Body of pancreas (tissue), 4 donors: ENCODE results near the gene TXNDC2. TPM values are rescaled to one million over a fixed set of nuclear protein-coding genes. Genes with fewer than 3 reads are reported as not detected.

Experiments used
- ATAC-seq: fragments of 150-250 bp; one replicate; pipeline ENCODE4 v1.9.1; 2016
- DNase-seq, 4 donors: peaks; one replicate each; pipeline ENCODE4 v3.0.0-alpha.2; 2019
- H3K27ac ChIP-seq, 4 donors: fragments of 200-600 bp; sonication (generic); 1 replicate in 3 of 4; 2 replicates in 1 of 4; pipeline versions ENCODE4 v1.5.1 to v1.6.1; 2016 to 2019; ENCODE audit warnings: mild to moderate bottlenecking in 1 of 4, mixed read lengths in 1 of 4, moderate library complexity in 1 of 4
- H3K27me3 ChIP-seq, 2 donors: fragments of 200-600 bp; sonication (generic); one replicate each; pipeline ENCODE4 v1.6.0; 2016; ENCODE audit warnings: mild to moderate bottlenecking in 1 of 2
- H3K36me3 ChIP-seq, 2 donors: fragments of 200-600 bp; sonication (generic); replicated peaks in 1 of 2; 2 replicates each; pipeline ENCODE4 v1.5.1; 2016; ENCODE audit warnings: low read depth in 2 of 2; ENCODE audit not compliant: insufficient read depth in 1 of 2
- H3K4me1 ChIP-seq: fragments of 200-600 bp; sonication (generic); one replicate; pipeline ENCODE4 v1.6.0; 2016
- H3K4me3 ChIP-seq, 2 donors: fragments of 200-600 bp; sonication (generic); 1 replicate in 1 of 2; 2 replicates in 1 of 2; pipeline ENCODE4 v1.5.1; 2016 to 2019
- H3K9me3 ChIP-seq, 3 donors: fragments of 200-600 bp; sonication (generic); 1 replicate in 2 of 3; 2 replicates in 1 of 3; pipeline ENCODE4 v1.5.1; 2016
- CTCF ChIP-seq, 7 experiments: fragments of 450-650 bp in 4 of 7; fragments of 200-600 bp in 3 of 7; sonication (generic) in 3 of 7; IDR thresholded peaks; one replicate each; pipeline ENCODE4 v1.5.1; 2016 to 2019; ENCODE audit warnings: antibody characterized with exemption in 7 of 7
- POLR2A ChIP-seq, 3 donors: fragments of 450-650 bp; IDR thresholded peaks; one replicate each; pipeline ENCODE4 v1.6.1; 2016; ENCODE audit warnings: antibody characterized with exemption in 3 of 3, mild to moderate bottlenecking in 2 of 3
- WGBS, 2 donors: methylation state at CpG; one replicate each; pipeline ENCODE4 v1.1.5; 2017; 5-methylcytosine and 5-hydroxymethylcytosine counted together
- intact Hi-C: fragments of 100-400 bp; cut with DNase I; formaldehyde crosslinking; loops from one replicate; pipeline ENCODE4 v1.15.1; 2023
- small RNA-seq: library from RNA; depleted of rRNA; stranded (forward); fragments of <200 nt; gene quantifications from one replicate; pipeline ENCODE3, GENCODE V24; 2016
- total RNA-seq, 2 donors: library from RNA; depleted of rRNA; stranded (reverse); fragments of >200 nt; gene quantifications; one replicate each; pipeline ENCODE4 v1.1.0, GENCODE V29; 2016

The TXNDC2 gene
- total RNA-seq, 2 donors from 2014 or later, result not detected

GRCh38 chr18:9934274-9934673 lies 48.5 kb downstream of the TXNDC2 start:
- TF ChIP-seq CTCF (IDR thresholded peaks at IDR 0.05) (no peak), POLR2A (IDR thresholded peaks at IDR 0.05) (no peak)
- peaks cover 0 to 11% of the 10 kb centered on the region in 2 donors for H3K36me3 ChIP-seq
- no peak for DNase-seq
- H3K27ac ChIP-seq, result peak overlapping the region in 1 of 4 donors; percentile 32
- H3K9me3 ChIP-seq, result no peaks in the 10 kb centered on the region
- H3K4me3 ChIP-seq, result no peak overlapping the region
- peak; percentile 15 for ATAC-seq
- WGBS, 2 donors, result 39 to 48% methylated on average over 3 of the region's 3 CpGs
- intact Hi-C loops, result no loop called here
- H3K27me3 ChIP-seq, result no peaks in the 10 kb centered on the region
- H3K4me1 ChIP-seq, result peaks cover 49% of the 10 kb centered on the region

Small RNA genes within 50 kb of the gene (small RNA-seq; reads per million reads assigned to genes)
- gene RNA5SP449, result not detected
- 7.7 reads per million, percentile 90 among the genes with 10 or more reads in this experiment for gene RNA5SP450

Other genes with a start within 250 kb of the TXNDC2 start
- 1 to 10 TPM; 4.3 to 8.0 TPM for gene RAB31, start 177.7 kb upstream of the TXNDC2 start, total RNA-seq
- 100 to 1,000 TPM in 1 of 2 donors, 10 to 100 TPM in 1; 58.7 to 113 TPM for gene VAPA, start 28.0 kb downstream of the TXNDC2 start, total RNA-seq